GM21529 (cell line): ENCODE measurements around the gene AHI1.
"Not testable (repeated sequence)": the region's sequence is repeated elsewhere in the genome, so short reads cannot be mapped to it uniquely, and the experiment has no call there.

ENCODE experiments used
- ATAC-seq: cut with Tn5 transposase; IDR thresholded peaks from one replicate; pipeline ENCODE4 v1.9.1; 2021; ENCODE audit not compliant: unreplicated experiment

Gene AHI1

DNA sequence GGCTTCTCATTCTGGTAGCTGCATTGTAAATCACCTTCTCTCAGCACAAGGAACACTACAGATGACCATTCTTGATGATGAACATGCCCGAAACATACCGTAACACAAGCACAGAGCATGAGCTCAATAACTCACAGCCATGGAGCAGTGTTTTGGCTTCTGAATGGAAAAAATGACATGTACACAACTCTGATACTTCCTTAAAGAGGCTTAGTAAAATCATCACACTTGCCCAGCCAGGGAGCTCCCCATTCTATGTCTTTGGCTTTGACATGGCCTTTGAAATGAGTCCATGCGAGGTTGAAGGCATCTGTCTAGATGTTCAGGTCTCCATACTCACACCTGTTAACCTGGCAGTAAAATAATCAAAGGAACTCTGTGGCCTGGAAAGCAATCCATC lies 228.8 kb downstream of the AHI1 start:
- no peak for ATAC-seq

DNA sequence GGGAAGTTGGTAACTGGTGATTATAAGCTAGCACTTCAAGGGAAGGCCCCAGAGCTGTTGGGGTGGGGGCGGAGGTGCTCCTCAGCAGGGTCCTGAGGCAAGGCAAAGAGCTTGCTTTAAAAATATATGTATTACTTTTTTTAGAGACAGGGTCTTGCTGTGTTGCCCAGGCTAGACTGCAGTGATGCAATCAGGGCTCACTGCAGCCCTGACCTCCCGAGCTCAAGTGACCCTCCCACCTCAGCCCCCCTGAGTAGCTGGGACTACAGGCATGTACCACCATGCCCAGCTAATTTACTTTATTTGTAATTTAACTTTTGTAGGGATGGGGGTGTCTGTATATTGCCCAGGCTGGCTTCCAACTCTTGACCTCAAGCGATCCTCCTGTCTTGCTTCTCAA lies 229.3 kb downstream of the AHI1 start:
- ATAC-seq = no peak

DNA sequence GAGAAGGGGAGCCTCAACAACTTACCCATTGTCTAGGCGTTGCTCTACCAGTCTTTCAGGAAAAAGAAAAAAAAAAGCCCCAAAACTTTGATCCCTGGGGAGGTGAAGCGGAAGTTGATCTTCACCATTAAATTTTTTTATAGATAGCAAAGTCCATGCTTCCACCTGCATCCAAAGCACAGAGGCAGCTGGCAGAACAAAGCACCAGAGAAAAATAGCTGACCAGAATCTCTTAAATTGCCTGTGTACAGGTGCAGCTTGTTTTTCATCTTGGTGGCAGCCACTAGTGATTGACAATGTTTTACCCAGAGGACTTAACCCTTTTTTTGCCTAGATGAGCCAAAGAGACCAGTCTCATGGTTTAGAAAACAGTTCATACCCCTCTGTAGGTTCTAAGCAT lies 230.5 kb downstream of the AHI1 start:
- no peak for ATAC-seq

DNA sequence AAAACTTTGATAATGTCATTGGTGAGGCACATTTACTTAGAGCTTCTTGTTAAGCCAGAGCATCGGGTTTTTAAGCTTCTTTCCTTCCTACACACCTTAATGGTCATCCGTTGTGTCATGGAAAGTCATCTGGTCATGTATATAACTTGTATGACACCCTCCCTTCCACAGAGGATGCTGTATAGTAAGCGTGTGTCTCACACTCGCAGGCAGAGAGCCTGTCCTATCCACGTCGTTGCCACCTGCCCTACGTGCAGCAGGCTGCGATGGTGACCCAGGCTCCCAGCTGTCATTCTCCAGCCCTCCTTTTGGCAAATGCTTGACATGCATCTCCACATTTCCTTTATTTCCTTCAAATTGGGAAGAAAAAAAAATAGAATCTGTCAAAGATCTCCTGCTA lies 230.9 kb downstream of the AHI1 start:
- no peak for ATAC-seq

DNA sequence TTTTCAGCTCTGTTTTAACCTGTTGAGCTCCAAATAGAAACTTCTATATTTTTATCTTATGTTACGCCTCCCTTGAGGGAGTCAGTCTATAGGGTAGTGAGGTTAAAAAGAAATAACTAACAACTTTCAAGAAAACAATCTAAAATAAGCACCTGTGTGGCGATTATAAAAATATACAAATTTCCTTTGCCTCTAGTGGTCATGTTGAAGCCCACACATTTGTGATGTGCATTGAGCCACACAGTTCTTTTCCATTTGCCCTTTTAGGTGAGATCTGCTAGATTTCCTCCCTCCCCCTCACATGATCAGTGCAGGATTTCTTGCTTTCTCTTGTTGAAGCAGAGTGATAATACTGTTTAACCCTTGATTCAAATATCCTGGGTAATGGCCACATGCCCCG lies 232.3 kb downstream of the AHI1 start:
- no peak for ATAC-seq

DNA sequence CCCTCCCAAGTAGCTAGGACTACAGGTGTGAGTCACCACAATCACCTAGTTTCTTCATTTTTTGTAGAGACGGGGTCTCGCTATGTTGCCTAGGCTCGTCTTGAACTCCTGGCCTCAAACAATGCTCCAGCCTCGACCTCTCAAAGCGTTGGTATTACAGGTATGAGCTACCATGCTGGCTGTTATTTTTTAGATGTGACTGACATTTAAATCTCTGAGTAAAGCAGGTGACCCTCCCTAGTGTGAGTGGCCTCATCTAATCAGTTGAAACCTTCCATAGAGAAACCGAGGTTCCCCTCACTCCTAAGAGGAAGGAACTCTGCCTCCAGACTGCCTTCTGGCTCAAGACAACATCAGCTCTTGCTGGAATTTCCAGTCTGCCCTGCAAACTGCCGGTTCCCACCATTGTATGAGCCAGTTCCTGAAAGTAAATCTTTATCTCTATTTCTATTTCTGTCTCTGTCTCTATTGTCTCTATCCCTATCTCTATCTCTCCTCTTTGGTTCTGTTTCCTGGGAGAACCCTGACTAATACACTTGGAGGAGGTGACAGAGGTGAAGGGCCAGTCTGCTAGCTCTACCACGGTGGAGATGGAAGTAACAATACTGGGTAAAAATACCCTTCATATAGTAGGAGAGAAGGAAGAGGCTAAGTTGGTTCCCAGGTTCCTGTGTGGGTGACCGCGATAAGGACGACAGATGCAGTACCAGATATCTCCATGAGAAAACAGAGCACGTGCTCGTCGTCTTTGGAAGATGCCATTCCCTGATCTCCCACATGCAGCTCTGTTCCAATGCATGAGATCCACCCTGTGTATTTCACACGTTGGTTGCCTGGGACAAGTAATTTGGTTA lies 235.4 kb downstream of the AHI1 start:
- ATAC-seq = no peak

DNA sequence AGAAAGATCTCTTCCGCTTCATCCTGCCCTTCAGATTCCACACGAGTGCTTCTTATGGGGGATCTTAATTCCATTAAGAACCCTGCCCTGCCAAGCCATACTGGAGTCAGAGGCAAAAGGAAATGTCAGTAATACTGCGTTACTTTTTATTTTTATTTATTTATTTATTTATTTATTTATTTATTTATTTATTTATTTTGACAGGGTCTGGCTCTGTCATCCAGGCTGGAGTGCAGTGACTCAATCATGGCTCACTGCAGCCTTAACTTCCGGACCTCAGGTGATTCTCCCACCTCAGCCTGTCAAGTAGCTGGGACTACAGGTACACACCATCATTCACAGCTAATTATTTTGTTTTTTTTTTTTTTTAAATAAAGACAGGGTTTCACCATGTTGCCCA lies 236.9 kb downstream of the AHI1 start:
- ATAC-seq = no peak

DNA sequence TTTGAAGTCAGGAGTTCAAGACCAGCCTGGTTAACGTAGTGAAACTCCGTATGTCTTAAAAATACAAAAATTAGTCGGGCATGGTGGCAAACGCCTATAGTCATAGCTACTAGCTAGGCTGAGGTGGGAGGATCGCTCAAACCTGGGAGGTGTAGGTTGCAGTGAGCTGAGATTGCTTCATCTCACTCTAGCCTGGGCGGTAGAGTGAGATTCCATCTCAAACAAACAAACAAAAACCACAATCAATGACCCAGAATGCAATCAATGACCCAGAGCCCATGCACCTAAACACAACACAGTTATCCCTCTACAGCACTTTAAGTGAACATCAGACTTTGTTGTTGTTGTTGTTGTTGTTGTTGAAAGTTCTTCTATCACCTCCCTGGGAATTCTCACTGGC lies 238.6 kb downstream of the AHI1 start:
- ATAC-seq = no peak

DNA sequence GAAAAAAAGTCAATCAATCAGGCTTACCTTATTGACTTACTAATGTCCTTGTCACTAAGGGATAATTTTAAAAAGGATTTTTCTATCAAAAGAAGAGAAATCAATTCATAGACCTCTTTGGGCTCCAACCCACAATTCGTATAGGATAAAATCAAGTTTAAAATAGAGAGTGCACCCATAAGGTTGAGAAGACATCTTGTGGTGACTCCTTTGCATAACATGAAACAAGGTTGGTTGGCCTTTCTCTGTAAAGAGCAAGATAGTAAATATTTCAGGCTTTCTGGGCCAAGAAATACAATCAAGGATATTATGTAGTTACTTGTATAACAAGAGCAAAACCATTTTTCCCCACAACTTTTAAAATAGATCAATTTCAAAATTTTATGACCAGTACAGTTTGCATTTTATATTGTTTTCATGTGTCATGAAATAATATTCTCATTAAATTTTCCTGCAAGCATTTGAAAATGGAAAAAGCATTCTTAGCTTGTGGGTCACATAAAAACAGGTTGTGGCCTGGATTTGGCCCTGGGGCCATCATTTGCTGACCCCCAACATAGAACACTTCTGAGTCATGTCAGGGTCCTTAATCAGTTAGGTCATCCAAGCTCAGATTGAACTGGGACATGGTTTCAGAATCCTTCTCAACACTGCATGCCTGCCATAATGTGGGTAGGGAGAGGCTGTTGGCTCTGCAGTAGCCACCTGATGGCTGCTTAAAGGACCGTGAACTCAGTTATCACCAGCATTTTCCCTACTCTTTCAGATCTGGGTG lies 239.7 kb downstream of the AHI1 start:
- no peak for ATAC-seq

DNA sequence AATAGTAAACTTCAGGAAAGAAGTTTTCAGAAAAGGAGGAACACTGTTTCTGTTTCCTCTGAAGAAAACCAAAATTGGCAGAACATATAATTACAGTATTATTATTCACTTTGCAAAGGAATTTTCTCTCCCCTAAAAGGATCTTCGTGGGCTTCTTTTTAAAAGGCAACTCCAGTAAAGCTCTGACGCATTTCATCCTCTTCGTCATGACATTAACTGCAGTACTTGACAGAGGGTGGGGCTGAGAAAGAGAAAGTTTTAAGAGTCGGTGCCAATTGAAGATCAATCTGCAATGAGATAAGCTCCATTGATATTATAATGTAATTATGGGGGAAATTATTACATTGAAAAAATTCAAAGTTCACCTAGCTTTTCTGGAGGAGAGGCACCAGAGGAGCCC lies 240.7 kb downstream of the AHI1 start:
- no peak for ATAC-seq

DNA sequence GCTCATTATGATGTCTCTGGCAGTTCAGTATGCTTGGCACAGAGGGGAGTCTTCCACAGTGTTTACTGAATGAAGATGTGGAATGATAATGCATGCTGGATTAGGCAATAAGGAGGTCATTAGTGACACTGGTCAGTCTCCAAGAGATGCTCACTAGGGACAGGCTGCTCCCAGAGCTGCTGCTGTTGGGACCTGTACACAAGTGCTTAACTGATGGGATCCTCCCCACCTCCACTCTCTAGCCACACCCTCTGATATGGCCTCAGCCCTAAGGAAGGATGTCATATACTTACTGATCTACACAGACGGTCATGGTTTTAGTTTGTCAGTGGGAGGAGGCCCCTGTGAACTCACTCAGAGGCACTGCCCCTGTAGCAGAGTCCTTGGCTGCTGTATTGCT lies 243.1 kb downstream of the AHI1 start:
- ATAC-seq = no peak

DNA sequence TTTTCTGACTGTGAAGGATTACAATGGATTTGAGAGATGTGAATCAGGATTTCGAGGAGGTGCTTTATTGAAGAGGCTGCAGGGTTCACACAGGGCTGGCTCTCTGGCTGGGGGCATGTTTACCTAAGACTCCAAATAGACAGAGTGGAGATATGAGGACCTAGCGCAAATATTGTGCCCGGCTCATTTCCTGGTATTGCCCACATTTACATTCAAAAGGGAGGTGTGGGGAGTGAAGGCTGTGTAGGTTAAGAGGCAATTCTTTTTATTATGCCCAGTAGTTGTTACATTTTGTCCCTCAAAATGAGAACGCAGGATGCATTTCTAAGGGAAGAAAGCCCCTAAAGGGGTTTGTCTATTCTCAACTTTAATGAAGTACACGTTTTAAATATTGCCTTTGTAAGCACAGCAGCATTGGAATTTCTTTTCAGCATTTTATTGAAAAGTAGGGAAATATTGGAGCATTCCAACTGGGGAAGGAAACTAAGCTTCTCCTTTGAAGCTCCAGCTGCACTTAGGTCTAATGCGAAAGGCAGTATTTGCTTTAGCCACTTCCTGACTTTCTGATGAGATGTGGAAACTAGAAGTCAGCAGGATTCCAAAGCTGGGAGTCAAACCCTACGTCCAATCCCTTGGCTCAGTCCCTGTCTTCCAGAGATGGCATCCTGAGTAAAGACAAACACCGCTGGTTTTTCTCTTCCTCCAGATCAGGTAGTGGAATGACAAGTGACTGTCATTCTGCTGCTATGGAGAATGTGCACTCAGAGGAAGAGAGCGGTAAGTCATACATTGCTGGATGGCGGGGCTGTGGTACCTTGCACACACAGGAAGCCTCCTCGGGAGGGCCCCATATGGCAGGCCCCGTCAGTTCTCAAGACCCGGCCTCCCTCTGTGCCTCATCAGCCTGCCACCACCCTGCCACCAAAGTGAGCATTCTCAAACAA lies 245.8 kb downstream of the AHI1 start:
- ATAC-seq = no peak

DNA sequence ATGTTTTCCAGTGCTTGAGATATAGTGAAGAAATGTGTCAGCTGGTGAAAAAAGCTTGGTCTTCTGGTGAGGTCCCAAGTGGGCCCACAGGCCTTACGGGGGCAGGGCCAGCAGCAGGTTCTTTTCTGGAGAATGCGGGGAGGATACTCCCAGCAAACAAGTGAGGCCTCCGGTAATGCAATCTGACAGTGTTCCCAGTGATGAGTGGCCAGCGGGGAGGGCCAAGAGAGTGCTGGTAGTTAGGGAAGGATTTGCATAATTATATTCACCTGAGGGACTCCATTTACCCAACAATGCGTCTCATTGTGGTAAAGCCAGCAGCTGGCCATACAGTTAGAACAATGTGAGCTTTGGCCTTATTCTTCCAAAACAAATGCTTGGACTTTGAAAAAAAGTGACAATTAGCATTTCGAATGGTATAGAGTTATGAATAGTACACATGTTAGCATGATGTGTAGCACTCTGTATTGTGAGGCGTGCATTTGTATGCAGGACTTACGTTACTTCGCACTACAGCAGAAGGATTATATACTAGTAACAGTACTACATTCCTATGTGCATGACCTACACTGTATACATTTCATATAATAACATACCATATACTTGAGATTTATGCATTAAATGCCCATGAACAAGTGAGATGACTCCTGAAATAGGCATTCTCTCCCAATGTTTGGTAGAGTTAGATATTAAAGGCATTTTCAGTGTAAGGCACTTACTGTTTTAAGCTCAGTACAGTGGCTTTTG lies 246.6 kb downstream of the AHI1 start:
- ATAC-seq = no peak

DNA sequence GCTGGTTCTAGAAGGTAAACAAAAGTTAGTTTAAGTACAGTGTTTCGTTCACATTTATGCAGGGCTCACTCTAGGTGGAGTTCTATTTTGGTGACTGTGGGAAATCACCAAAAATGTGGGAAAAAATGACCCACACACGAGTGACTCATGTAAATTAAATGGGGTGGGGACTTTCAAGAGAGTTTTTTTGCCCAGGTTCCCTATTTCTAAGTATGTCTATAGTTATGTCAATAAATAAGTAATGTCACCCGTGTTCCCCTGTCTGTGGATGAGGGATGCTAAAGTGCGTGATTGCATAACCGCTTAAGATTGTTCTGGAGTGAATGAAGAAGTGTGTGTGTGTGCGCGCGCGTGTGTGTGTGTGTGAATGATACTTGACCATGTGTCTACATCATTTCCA lies 247.3 kb downstream of the AHI1 start:
- ATAC-seq = no peak

DNA sequence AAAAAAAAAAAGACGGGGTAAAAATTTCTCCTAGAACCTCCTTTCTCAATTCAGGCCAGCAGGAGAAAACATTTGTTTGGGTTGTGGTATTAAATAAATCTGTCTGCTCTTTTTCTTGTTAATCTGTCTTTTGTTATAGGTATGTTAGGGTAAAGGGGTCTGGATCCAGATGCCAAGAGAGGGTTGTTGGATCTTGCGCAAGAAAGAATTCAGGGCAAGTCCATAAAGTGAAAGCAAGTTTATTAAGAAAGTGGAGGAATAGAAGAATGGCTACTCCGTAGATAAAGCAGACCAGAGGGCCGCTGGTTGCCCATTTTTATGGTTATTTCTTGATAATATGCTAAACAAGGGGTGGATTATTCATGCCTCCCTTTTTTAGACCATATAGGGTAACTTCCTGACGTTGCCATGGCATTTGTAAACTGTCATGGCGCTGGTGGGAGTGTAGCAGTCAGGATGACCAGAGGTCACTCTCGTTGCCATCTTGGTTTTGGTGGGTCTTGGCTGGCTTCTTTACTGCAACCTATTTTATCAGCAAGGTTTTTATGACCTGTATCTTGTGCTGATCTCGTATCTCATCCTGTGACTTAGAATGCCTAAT lies 251.0 kb downstream of the AHI1 start:
- not testable (repeated sequence) for ATAC-seq

DNA sequence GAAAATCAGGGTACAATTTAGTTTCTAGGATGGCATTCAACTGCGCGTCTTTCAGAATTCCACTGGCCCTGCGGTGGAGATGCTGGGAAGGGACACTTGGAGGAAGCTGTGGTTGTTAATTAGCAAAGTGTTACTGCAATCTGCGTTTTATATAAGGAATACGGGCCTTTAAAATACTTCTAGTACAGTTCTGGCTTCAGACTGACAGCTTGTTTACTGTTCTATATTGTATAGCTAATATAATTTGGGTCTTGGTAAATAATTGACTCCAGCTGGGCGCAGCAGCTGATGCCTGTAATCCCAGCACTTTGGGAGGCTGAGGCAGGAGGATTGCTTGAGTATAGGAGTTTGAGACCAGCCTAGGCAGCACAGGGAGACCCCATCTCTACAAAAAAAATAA lies 252.7 kb downstream of the AHI1 start:
- ATAC-seq = no peak

DNA sequence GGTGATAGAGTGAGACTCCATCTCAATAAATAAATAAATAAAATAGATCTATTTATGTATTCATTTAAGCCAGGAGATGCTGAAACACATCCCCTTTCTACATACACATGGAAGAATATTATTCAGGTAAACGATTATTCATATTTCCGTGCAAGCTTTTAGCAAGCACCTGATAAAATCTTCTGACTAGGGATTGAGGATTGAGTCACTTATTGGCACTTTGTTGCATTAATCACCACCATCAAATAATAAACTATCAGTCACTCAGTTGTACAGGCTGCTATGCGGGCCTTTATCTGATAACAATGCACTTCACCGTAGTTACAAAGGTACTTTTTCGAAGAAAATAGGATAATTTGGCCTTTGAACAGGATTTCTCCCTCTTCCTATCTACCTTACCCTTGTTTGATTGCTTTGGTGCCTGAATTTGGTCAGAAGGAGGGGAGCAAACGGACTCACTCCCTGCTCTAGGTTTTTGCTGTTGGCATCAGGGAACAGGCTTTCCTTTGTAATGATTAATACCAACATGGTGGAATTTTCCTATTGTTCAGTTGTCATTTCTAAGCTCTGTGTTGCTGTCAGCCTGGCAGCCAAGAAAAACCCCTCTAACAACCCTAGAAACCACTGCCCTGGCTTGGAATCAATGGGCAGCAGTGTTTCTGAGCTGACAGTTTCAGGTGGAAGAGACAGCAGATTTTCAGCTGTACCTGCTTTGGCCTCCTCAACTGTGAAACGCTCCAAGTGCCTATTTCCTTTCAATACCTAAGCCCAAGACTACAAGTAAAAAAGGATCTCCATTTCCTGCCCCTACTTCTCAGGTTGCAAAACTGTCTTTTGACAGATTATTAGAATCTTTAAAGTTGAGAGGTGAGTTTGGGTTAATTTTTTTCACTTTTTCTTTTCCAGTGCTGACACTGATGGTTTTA lies 253.4 kb downstream of the AHI1 start:
- no peak for ATAC-seq

DNA sequence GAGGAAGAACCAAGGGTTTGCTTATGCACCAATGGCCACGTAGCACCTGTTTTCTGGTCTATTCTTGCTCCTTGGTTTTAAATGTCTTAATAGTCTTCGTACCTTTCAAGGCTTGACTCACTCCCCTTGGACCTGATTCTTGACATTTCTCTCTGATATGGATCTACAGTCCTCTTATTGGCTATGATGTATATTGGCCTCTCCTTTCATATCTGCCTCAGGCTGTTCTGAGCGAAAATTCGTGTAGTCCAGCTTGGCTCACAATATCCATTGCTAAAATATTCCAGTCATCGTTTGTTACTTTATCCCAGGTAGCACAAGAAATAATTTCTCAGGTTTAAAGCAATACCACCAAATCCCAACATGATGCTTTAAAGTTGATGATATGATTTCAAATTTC lies 256.8 kb downstream of the AHI1 start:
- no peak for ATAC-seq

DNA sequence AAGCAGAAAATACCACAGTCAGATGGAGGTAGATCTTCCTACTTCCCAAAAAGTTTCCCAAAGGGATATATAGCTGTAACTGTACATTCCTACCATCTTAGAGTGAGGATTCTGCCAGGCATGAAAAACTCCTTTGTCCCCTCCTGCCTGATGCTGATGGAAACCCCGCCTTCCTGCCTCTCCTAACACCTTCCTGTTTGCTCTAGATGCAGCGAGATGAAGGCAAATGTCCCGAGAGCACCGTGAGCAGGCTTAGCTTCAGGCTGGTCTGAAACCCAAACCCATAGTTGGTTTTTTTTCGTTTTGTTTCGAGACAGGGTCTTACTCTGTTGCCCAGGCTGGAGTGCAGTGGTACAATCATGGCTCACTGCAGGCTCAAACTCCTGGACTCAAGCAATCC lies 260.8 kb downstream of the AHI1 start:
- no peak for ATAC-seq
